Measurements from ENCODE around the gene ADAMTS17.

GRCh38 chr15:100129677-100130076, 212.1 kb downstream of the ADAMTS17 start:
- TF ChIP-seq CTCF (conservative IDR thresholded peaks at IDR 0.05) (no peak; the same call in 1 of the 2 replicates), ZFX (IDR thresholded peaks at IDR 0.05) (no peak)
